ENCODE results near the gene OSTM1. TPM values are rescaled to one million over a fixed set of nuclear protein-coding genes. Genes with fewer than 3 reads are reported as not detected.

The OSTM1 gene
- total and polyA plus RNA-seq, 9 of the 15 experiments (the other 6 are each of a cell fraction or from before 2014, with no cell fraction given), result 5.6 to 29.5 (median 16.3) TPM

- Histone ChIP-seq H3K9ac (ENCODE audit: insufficient read depth in 1 of 2, low read depth in 2 of 2, low read length in 2 of 2) (no peak overlapping the region), H4K20me1 (replicated peaks; ENCODE audit: control insufficient read depth, insufficient read depth, low read length) (no peaks in the 10 kb centered on the region), H2AFZ (ENCODE audit: low read depth, low read length) (no peak overlapping the region), H3K4me3 (no peak overlapping the region), H3K27me3 (ENCODE audit: control insufficient read depth in 2 of 2, insufficient read depth in 2 of 2, low read length in 2 of 2) (no peaks in the 10 kb centered on the region), H3K36me3 (ENCODE audit: control insufficient read depth, insufficient read depth, low read length) (no peaks in the 10 kb centered on the region), H3K9me3 (replicated peaks; ENCODE audit: control insufficient read depth, insufficient read depth, low read depth, low read length) (no peaks in the 10 kb centered on the region), H3K79me2 (ENCODE audit: control insufficient read depth, insufficient read depth, low read length) (no peaks in the 10 kb centered on the region), H3K4me1 (replicated peaks in 1 of 2; ENCODE audit: control insufficient read depth in 2 of 2, insufficient read depth in 2 of 2, low read length in 2 of 2) (no peaks in the 10 kb centered on the region; a peak in 1 of 5 replicates), H3K4me2 (ENCODE audit: insufficient read depth, low read length) (no peak overlapping the region), H3K9me1 (ENCODE audit: control insufficient read depth, insufficient read depth, low read length) (no peaks in the 10 kb centered on the region), H3K27ac (ENCODE audit: extremely low read depth, low read depth, low read length) (no peak overlapping the region)
- intact Hi-C loops (cut with micrococcal nuclease) (no loop called here), in situ Hi-C loops (cut with MboI) (loop anchor here (5.0 kb wide), 1 partner anchor 48 kb away; no protein-coding TSS in a partner anchor)
- ChIA-PET CTCF (ENCODE audit: low intra/inter-chr PET ratio) (no interaction called here), POLR2A (no interaction called here)
- BruUV-seq (replicated peaks), result no TSS peak
- DNase-seq (ENCODE audit: extremely low read depth in 1 of 4, low spot score in 3 of 4) (no peak), ATAC-seq (no peak), FAIRE-seq (no peak)
- TF ChIP-seq HDAC8 (tag; IDR thresholded peaks at IDR 0.05), result no peak
- TF ChIP-seq NFXL1 (CRISPR knock-in tag; IDR thresholded peaks at IDR 0.05), result no peak
- TF ChIP-seq GABPB2 (CRISPR knock-in tag; conservative IDR thresholded peaks at IDR 0.05), result no peak
- TF ChIP-seq ATF6 (CRISPR knock-in tag; IDR thresholded peaks at IDR 0.05), result no peak
- no peak for TF ChIP-seq BACH1 (tag; IDR thresholded peaks at IDR 0.05)
- TF ChIP-seq RBM25 (IDR thresholded peaks at IDR 0.05; ENCODE audit: low read depth, low read length, severe bottlenecking), result no peak
Observed at GRCh38 chr6:107999341-107999740, 75.2 kb downstream of the OSTM1 start.

All from K562 (cell line).